ENCODE measurements around the gene IGSF8.

Gene IGSF8

DNA sequence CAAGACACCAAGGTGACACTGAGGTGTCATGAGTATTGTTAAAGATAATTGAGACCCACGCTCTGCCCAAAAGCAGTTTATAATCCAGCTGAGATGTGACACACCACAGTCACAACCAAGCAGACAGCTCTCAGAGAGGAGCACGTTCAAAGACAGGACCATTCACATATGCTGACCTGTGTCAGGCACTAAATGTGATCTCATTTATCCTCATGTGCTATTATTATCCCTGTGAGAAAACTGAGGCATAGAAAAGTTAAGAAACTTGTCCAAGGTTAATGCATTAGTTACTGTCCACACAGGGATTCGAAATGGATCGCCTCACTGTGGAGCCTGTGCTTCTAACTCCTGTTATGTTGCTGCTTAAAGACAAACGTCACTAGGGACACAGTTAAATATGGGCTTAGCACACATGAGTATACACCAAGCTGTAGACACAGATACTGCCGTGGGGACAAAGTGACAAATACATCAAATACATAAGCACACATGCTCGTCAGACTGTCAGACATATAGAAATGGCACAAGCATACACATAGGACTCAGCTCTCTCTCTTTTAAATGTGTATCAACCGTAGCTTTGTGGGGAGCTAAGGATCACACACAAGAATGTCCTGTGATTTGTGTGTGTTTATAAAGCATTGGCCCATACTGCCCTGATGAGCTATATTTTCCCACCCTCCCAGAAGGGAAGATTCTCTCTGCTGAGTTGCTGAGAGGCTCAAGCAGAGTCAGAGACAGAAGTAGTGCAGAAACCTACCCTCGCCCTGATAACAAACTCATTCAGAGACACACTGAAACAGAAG, 3.5 kb upstream of the IGSF8 start:
- DNase-seq: no peak

DNA sequence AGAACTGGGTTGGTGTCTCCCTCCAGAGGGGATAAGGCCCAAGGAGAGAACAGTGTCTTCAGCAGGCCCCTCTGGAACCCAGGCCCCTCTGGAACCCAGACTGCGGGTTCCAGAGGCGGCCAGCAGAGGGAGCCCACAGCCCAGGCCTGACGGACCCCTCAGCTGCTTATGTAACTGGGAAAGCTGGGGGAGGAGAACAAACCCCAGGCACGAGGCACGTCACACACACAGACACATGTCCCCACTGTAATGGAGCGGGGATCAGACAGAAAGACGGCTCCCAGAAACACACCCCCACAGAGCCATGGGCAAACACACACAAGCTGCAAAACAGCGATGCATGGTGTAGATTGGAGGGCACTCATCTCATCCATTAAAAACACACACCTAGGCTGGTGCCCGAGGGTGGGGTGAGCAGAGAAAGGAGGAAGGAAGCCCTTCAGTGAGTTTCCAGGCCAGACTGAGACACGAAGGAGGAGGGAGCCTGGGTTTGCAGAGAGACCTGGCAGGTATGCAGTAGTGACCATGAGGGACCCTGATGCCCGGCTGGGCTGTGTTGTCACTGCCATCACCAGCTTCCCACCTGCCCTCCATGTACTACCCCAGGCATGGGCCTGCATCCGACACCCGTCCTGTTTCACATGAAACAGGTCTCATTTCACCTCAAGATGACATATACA, 2.8 kb upstream of the IGSF8 start:
- DNase-seq: peak; percentile 35

- DNase-seq: no peak
Measured at GRCh38 chr1:160099716-160100375, 1.4 kb upstream of the IGSF8 start.

DNA sequence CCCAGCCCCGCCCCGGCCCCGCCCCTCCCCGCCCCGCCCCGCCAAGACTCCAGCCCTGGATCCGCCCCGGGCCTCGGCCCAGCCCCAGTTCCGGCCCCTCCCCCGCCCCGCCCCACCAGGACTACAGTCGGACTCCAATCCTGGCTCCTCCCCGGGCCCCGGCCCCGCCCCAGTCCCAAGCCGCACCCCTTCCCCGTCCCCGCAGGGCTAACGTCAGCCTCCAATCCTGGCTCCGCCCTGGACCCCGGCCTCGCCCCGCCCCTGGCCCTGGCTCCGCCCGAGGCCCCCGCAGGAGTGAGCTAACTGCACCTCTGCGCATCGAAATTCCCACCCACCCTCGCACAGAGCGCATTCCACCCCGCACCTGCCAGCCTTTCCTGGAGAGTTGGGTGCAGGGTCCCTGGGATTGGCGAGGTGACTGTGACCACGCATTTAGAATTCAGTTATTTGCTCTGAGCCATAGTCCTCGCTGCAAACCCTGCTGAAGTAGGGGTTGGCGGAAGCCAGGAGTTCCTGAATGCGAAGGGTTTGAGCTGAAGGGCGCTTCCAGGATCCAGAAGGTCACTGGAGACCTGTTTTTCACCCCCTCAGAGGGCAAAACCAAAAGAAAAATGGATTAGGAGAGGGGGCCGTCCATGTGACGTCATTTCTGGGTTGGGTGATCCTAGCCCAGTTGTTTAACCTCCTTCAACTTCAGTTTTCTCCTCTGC, 588 bp upstream of the IGSF8 start:
- peak; percentile 72 for DNase-seq

DNA sequence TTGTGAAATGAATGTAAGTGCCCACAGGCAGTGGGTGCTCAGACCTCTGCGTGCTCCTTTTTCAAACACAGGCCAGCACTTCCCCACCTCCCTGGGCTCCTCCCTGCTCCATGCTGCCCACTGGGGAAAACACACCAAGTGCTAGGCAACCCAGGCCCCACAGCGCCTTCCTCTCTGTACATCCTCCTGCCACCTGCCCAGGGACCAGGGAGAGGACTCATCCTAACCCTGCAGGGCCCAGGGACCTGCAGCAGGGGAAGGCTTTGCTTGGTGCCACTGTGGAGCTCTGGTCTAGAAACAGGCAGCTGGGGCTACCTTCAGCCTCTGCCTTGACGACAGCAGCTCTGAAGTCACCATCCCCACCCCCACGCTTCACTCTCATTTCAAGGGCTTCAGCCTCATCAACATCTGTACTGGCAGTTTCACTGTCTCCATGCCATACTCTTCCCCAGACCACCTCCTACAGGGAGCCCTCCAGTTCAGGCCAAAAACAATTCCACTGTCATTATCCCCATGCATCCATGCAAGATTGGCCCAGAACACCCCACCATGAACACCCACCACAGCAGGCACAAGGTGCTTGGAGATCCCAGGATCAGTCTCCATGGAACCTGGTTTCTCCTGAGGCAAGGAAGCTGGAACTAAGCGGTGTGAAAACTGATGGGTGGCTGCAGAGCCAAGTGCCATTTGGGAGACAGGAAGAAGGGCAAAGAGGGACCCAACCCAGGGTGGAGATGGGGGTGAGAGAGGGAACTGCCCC, 1.1 kb downstream of the IGSF8 start:
- no peak for DNase-seq

DNA sequence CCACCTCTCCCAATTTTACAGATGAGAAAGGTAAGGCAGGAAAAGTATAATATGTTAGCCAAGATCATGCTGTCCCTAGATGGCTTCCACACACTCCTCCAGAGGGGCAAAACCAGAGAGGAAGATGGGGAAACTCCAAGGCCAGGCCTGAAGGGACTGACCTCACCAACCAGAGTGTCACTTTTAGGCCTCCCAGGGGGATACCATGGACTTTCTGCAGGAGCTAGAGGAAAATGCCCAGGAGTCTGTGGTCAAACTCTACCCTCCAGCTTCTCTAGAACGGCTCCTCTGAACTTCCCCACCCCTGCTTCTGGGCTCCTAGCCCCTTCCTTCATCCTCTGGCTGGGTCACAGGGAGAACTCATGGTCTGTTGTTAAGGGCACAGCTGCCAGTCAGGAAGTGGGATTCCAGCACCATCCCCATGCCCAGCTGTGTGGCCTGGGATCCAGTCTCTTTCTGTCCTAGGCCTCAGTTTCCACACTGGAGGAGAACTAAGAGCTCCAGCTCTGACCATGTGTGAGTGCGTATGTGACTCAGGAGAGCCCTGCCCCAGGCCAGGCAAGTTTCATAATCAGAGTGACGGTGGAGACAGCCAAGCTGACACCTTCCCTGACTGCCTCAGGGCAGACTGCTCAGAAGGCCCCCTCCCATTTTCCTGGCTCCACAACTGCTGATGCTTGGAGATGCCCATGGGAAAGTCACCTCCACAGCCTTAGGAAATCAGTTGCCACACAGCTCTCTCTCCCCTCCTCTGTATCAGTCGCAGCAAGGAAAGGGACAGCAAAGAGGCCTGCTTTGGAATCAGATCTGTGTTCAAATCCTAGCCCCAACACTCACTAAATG, 1.9 kb downstream of the IGSF8 start:
- no peak for DNase-seq

- DNase-seq: no peak
Measured at GRCh38 chr1:160095382-160096105, 2.9 kb downstream of the IGSF8 start.

GRCh38 chr1:160094806-160095205, 3.6 kb downstream of the IGSF8 start:
- DNase-seq: no peak

DNA sequence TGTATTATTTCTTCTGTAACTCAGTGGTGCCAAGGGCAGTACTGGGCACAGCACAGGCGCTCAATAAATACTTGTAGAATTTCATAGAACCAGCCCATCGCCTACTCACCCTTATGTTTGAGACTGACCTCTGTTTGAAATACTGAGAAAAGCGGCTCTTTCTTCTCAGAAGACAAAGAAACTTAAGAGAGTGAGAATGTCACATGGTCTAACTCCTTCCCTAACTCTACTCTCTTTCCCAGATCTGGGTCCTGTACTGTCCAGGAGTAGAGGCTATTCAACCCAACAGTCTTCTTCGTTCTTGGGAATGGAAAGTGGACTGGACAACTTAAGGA, 4.2 kb downstream of the IGSF8 start:
- no peak for DNase-seq

GRCh38 chr1:160093624-160094290, 4.7 kb downstream of the IGSF8 start:
- no peak for DNase-seq

GRCh38 chr1:160093069-160093395, 5.4 kb downstream of the IGSF8 start:
- DNase-seq: no peak

DNA sequence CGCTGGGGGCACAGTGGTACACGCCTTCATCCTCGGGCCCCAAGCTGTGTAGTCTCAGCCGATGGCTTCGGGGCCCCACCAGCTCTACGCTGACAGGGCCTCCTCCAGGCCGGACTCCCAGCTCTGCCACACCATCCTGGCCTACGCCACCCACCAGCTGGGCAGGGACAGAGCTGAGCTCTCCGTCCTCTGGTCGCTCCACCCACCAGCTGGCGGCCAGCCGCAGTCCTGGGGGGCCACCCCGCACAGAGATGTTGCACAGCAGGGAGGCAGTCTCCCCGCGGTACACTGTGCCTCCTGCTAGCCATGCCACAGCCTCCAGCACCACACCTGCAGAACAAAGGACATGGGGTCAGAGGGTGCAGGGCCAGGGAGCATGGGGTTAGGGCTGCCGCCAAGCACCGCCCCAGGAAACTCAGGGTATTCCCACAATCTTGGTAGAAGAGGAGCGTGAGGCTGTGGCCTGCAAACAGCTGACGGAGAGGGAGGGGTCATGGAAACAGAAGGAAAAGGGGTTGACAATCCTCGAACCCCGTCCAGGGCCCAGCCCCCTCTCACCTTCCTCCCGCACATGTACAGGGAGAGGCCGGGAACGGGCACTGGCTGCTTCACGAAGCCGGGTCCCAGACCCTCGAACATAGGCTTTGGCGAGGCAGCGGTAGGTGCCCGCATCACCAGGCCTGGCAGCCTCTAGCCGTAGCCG, 5.9 kb downstream of the IGSF8 start:
- no peak for DNase-seq

- no peak for DNase-seq
Measured at GRCh38 chr1:160091666-160092223, 6.7 kb downstream of the IGSF8 start.

GRCh38 chr1:160090760-160091159, 7.7 kb downstream of the IGSF8 start:
- DNase-seq: no peak

DNA sequence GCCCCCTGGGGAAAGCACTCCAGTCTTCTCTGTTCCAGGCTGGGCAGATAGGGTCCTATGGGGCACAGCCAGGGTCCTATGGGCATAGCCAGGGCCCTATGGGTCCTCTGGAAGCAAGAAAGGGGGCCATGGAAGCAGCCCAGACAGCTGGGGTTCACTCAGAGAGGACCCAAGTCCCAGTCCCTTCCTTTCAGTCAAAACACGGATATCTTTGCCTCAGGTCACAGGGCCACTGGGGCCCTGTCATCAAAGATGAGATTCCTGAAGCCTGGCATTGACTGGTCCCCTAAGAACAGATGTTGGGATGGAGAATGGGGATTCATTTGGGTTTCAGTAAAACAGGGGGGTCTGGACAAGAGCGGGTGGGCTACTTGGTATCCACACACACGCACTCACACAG, 8.5 kb downstream of the IGSF8 start:
- no peak for DNase-seq

DNA sequence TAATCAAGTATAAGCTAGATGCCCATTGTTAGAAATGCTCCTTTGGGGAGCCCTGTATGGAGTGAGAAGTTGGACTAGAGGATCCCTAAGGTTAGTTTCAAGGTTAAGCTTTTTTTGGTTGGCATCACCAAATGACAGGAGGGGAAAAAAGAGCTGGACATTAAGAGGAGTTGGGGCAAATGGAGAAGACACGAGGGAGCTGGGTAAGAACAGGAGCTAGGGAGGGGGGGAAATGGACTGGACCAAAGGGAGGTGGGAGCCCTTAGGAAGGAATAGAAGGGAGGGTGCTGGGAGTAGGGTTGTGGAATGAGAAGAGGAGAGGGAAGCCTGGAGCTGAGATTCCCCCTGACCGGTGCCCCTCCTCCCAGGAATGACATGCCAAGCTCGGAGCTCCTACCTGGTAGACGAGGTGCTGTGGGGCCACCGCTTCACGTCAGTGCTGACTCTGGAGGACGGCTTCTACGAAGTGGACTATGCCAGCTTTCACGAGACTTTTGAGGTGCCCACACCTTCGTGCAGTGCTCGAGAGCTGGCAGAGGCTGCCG, 11.2 kb downstream of the IGSF8 start:
- DNase-seq: no peak

GRCh38 chr1:160086456-160086892, 11.9 kb downstream of the IGSF8 start:
- DNase-seq: no peak

- peak; percentile 6 for DNase-seq
Measured at GRCh38 chr1:160085686-160086455, 12.5 kb downstream of the IGSF8 start.
